ENCODE results near the gene CCDC154.
"Not testable (repeated sequence)": the region's sequence is repeated elsewhere in the genome, so short reads cannot be mapped to it uniquely, and the experiment has no call there.

The CCDC154 gene

DNA sequence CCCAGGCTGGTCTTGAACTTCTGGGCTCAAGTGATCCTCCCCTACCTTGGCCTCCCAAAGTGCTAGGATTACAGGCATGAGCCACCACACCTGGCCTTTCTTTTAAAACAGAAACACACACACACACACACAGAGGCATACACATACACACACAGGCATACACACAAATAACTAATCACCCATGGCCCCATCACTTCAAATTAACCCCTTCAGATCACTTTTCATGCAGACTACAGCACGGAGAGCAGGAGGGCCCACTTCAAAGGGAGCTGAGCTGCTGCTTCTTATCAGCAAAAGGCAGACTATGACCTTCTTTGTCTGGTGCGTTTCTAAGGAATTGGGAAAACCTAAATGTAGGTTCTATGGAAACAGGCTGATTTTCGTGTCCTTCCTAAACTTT, 28.6 kb upstream of the CCDC154 start:
- no peak for DNase-seq

DNA sequence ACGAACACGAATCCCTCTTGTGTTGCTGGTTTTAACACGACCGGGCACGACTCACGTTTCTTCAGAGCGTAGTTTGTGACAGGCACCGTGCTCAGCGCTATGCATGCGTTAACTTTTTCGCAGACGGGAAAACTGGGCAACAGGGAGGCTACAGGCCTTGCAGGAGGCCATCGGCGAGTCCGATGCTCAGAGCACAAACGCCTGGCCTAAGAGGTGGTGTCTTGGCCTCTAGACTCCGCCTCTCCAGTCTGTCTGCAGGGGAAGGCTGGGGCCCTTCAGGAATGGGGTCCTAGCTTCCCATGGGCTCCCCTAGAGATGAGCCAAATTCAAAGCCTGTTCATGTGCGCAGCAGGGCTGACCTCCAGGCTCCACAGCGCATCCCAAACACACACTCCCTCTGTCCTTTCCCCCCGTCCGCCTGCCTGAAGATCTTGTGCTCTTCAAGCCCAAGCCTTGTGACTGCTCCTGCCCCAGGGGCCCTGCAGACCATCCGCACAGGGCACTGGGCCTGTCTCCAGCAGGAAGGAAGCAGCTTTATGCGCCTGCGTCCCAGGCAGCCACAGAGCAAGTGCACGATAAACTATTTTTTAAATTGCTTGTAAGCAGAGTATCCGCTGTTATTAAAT, 27.3 kb upstream of the CCDC154 start:
- no peak for DNase-seq

DNA sequence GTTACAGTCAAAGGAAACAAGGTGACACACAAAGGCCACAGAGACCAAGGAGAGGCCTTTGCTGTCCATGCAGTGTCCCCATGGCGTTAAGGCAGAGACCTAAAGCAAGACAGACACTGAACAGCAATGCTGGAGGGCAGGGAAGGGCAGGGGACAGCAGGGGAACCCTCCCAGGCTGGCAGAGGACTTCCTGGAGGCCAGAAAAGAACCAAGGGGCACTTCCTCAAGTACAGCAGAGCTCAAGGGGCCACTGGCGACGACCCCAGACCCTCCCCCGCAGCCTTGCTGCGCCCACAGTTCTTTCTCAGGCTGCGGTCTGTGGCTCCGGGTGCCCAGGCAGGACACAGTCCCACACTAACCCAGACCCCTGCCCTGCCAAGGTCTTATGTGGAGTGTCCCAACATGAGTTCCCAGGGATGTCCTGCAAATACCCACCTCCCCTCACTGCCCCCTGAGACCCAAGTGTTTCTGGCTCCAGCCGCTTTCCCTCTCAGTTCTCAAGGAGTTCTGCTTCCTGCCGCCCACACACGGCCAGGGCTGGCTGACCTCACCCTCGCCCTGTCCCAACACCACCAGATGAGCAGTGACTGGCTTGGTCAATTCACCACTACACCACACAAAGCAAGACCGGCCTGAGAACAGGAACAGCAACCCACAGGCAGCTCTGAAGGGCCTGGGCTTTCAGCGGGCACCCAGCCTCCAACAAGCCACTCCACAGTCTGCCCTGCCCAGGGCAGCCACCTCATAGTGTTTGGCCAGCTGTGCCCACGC, 26.3 kb upstream of the CCDC154 start:
- no peak for DNase-seq

DNA sequence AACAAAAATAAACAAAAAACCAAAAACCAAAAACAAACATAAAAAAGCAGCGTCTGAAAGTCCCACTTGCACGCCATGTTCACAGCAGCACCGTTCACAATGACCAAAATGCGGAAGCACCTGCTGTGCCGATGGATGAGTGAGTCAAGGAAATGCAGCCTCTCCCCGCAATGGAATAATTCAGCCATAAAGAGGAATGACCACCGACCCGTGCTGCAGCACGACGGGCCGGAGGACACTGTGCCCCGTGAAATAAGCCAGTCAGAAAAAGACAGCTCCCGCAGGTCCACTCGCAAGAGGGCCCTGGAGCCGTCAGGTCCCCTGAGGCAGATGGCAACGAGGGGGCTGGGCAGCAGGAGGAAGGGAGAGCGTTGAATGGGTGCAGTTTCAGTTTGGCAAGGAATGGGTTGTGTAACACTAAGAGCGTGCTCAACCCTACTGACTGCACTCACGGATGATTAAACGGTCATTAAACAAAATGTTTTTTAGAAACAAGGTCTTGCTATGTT, 25.4 kb upstream of the CCDC154 start:
- DNase-seq: no peak

- DNase-seq: not testable (repeated sequence)
Measured at GRCh38 chr16:1469141-1469540, 24.8 kb upstream of the CCDC154 start.

- no peak for DNase-seq
Measured at GRCh38 chr16:1468426-1468810, 24.1 kb upstream of the CCDC154 start.

GRCh38 chr16:1466968-1467521, 22.7 kb upstream of the CCDC154 start:
- DNase-seq: no peak

GRCh38 chr16:1466054-1466453, 21.7 kb upstream of the CCDC154 start:
- DNase-seq: no peak

DNA sequence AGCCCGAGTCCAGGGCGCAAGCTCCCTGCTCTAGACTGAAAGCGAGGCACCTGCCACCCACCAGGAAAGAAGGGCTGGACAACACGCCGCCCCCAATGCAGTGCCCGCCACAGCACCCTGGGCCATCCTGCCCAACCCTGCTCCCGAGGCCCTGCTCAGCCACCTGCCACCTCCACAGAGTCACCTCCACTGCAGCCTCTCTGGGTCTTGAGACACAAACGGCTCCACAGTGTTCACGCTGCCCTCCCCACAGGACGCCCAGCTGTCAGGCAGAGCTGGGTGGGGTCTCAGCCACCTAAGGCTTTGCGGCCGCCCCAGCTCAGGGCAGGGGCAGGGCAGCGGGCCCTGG, 21.2 kb upstream of the CCDC154 start:
- DNase-seq: no peak

- DNase-seq: no peak
Measured at GRCh38 chr16:1464894-1465566, 20.7 kb upstream of the CCDC154 start.

DNA sequence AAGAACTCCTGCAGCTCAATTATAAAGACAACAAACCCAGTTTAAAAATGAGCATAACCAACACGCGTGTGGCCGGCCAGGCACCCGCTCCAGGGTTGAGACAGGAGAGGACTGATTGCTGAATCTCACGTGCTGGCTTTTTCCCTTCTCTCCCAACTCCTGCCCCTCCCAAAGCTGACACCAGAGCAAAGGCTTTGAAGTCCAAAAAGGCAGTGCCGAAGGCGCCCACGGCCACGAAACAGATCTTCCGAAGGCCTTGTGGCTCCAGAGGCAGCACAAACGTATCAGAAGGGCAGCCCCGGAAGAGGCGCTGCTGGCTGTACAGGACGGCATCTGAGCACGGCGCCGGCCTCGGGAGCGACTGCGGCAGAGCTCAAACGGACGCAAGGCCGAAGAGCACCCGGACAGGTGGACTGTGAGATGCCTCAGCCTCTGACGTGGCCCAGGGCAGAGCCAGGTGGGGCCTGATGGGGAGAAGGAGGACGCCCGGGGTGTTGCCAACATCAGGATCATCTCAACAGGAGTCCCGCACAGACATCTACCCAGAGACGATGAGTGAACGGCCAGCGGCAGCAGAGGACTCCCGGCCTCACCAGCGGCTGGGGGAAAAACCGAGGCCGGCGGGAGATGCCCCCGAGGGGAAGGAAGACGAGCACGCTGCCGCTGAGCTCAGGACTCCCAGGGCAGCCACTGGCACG, 20.0 kb upstream of the CCDC154 start:
- DNase-seq: no peak

DNA sequence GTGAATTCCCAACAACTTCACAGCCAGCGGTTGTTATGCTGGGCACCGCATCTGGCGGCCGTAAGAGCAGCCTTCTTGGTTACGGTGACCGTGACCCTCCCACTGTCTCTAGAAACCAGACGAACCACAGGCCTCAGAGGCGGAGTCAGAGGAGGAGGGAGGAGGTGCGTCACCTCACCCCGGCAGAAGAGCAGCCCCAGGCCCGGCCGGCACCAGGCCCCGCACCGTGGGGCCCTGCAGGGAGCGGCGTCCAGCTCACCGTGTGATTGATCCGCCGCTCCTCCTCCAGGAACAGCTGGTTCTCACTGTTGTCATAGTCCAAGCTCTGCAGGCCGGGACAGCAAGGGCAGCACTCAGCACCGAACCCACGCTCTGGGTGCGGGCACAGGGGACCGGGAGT, 16.8 kb upstream of the CCDC154 start:
- DNase-seq: no peak

GRCh38 chr16:1460602-1461138, 16.3 kb upstream of the CCDC154 start:
- DNase-seq: no peak

- no peak for DNase-seq
Measured at GRCh38 chr16:1459967-1460366, 15.6 kb upstream of the CCDC154 start.

GRCh38 chr16:1458977-1459341, 14.6 kb upstream of the CCDC154 start:
- DNase-seq: no peak

- no peak for DNase-seq
Measured at GRCh38 chr16:1458336-1458976, 14.1 kb upstream of the CCDC154 start.

DNA sequence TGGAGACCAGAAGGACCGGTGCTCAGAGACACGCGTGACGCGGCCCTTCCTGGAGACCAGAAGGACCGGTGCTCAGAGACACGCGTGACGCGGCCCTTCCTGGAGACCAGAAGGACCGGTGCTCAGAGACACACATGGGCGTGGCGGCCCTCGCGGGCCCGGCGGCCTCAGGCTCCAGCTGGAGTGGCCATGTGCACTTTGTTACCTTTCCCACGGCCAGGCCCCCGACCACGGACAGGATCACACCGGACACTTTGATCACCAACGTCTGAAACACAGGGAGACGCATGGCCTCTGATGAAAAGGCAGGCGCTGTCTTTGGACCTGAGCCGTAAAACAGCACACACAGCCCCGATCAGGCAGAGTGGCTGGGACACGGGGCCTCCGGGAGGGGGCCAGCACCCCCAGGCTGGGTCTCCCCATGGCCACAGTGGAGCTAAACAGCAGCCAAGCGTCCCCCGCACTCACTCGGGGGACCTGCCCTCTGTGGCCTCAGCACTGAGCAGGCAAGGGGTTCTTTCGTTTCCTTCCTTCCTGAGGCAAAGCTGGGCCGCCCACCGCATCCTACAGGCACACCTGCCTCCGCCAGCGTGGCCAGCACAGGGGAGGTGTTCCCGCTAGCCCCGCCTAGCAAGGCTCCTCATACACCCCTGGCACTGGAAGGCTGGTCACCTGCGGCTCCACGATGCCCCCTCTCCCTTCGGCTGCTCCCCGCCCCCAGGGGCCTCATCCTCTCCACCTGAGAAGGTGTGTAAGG, 13.3 kb upstream of the CCDC154 start:
- no peak for DNase-seq

DNA sequence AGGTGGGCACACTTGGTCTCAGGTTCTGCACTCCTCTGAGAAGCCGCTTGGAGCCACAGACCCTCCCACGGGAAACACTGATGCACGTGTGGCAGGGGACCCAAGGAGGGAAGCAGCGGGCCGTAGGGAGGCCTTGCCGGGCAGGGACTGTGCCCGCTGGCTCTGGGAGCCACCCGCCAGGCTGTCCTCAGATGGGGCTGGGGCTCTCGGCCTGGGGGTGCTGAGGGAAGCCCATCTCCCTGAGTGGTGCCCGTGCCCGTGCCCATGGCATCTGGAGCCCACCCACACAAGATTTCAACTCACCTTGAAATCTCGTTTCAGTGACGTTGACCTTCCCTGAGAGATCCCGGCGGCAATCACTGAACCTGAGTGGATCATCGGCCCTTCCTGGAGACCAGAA, 12.6 kb upstream of the CCDC154 start:
- DNase-seq: no peak

GRCh38 chr16:1455190-1456171, 11.1 kb upstream of the CCDC154 start:
- no peak for DNase-seq

- DNase-seq: no peak
Measured at GRCh38 chr16:1454561-1454960, 10.2 kb upstream of the CCDC154 start.

Measured in cerebellar nuclear complex (tissue), 1 donor.